Measurements from ENCODE around the gene FGD5.
"Not testable (repeated sequence)": the region's sequence is repeated elsewhere in the genome, so short reads cannot be mapped to it uniquely, and the experiment has no call there.

Gene FGD5

GRCh38 chr3:14902719-14903118 is 84.0 kb downstream of the FGD5 start:
- DNase-seq (ENCODE audit: low read depth, low spot score), result no peak

- not testable (repeated sequence) for DNase-seq (ENCODE audit: low read depth, low spot score)
Measured at GRCh38 chr3:14903501-14903900, 84.7 kb downstream of the FGD5 start.

- no peak for DNase-seq (ENCODE audit: low read depth, low spot score)
Measured at GRCh38 chr3:14905055-14905657, 86.4 kb downstream of the FGD5 start.

GRCh38 chr3:14906355-14906971 is 87.7 kb downstream of the FGD5 start:
- no peak for DNase-seq (ENCODE audit: low read depth, low spot score)

GRCh38 chr3:14907043-14907966 is 88.5 kb downstream of the FGD5 start:
- DNase-seq (ENCODE audit: low read depth, low spot score), result no peak

GRCh38 chr3:14909250-14909649 is 90.5 kb downstream of the FGD5 start:
- no peak for DNase-seq (ENCODE audit: low read depth, low spot score)

GRCh38 chr3:14911651-14912050 is 92.9 kb downstream of the FGD5 start:
- no peak for DNase-seq (ENCODE audit: low read depth, low spot score)

GRCh38 chr3:14913071-14913925 is 94.5 kb downstream of the FGD5 start:
- DNase-seq (ENCODE audit: low read depth, low spot score), result no peak

GRCh38 chr3:14913926-14914778 is 95.4 kb downstream of the FGD5 start:
- DNase-seq (ENCODE audit: low read depth, low spot score), result no peak

GRCh38 chr3:14914779-14915117 is 96.0 kb downstream of the FGD5 start:
- no peak for DNase-seq (ENCODE audit: low read depth, low spot score)

GRCh38 chr3:14915636-14916222 is 97.0 kb downstream of the FGD5 start:
- no peak for DNase-seq (ENCODE audit: low read depth, low spot score)

- no peak for DNase-seq (ENCODE audit: low read depth, low spot score)
Measured at GRCh38 chr3:14918356-14918860, 99.6 kb downstream of the FGD5 start.

GRCh38 chr3:14920536-14920935 is 101.8 kb downstream of the FGD5 start:
- DNase-seq (ENCODE audit: low read depth, low spot score), result no peak

- DNase-seq (ENCODE audit: low read depth, low spot score), result peak; percentile 62
Measured at GRCh38 chr3:14921034-14921616, 102.4 kb downstream of the FGD5 start.

GRCh38 chr3:14921811-14922705 is 103.3 kb downstream of the FGD5 start:
- no peak for DNase-seq (ENCODE audit: low read depth, low spot score)

- DNase-seq (ENCODE audit: low read depth, low spot score), result no peak
Measured at GRCh38 chr3:14922863-14923262, 104.1 kb downstream of the FGD5 start.

- DNase-seq (ENCODE audit: low read depth, low spot score), result no peak
Measured at GRCh38 chr3:14923476-14923875, 104.7 kb downstream of the FGD5 start.

- DNase-seq (ENCODE audit: low read depth, low spot score), result no peak
Measured at GRCh38 chr3:14925729-14926591, 107.2 kb downstream of the FGD5 start.

All from activated naive CD8-positive, alpha-beta T cell treated with anti-CD3 and anti-CD28 coated beads, Interleukin-2, amount 50 U/mL, for 16 hours (primary cell).